Panc1 (cell line): ENCODE data around the gene PAK4.

Experiments used
- POLR2AphosphoS5 ChIP-seq: IDR thresholded peaks from 2 replicates; pipeline ENCODE4 v1.6.1; 2012; ENCODE audit warnings: mild to moderate bottlenecking, low read depth, low read length, moderate library complexity
- SIN3A ChIP-seq: IDR thresholded peaks from 2 replicates; pipeline ENCODE4 v1.6.1; 2012; ENCODE audit warnings: low read depth, mild to moderate bottlenecking, low read length, moderate library complexity, borderline replicate concordance; ENCODE audit not compliant: insufficient read depth
- TF ChIP-seq, protein P1 (sequence below): fragments of 450-650 bp; IDR thresholded peaks from 2 replicates; pipeline ENCODE4 v1.5.1; 2017; ENCODE audit warnings: mild to moderate bottlenecking
- TF ChIP-seq, protein P2 (sequence below), 2 experiments: IDR thresholded peaks; 2 replicates each; pipeline ENCODE4 v1.6.1; 2011 to 2012; ENCODE audit warnings: low read depth in 2 of 2, control low read depth in 1 of 2, low read length in 1 of 2, mild to moderate bottlenecking in 1 of 2, moderate library complexity in 1 of 2; ENCODE audit not compliant: insufficient read depth in 1 of 2

DNA sequence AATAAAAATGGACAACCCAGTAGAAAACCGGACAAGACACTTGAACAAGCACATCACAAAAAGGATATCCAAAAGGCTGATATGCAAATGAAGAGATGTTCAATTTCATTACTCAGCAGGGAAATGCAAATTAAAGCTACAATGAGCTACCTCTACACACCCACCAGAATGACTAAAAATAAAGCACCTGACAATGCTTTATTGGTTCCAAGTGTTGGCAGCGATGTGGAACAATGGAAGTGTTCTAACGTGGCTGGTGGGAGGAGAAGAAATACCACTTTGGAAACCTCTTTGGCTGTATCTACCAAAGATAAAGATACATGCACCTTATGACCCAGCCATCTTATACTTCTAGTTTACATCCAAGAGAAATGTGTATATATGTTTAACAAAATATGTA lies 45.2 kb upstream of the PAK4 start:
- TF ChIP-seq, protein P1, sequence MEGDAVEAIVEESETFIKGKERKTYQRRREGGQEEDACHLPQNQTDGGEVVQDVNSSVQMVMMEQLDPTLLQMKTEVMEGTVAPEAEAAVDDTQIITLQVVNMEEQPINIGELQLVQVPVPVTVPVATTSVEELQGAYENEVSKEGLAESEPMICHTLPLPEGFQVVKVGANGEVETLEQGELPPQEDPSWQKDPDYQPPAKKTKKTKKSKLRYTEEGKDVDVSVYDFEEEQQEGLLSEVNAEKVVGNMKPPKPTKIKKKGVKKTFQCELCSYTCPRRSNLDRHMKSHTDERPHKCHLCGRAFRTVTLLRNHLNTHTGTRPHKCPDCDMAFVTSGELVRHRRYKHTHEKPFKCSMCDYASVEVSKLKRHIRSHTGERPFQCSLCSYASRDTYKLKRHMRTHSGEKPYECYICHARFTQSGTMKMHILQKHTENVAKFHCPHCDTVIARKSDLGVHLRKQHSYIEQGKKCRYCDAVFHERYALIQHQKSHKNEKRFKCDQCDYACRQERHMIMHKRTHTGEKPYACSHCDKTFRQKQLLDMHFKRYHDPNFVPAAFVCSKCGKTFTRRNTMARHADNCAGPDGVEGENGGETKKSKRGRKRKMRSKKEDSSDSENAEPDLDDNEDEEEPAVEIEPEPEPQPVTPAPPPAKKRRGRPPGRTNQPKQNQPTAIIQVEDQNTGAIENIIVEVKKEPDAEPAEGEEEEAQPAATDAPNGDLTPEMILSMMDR: no peak
- TF ChIP-seq SIN3A (no peak), POLR2AphosphoS5 (no peak)
- TF ChIP-seq, protein P2, sequence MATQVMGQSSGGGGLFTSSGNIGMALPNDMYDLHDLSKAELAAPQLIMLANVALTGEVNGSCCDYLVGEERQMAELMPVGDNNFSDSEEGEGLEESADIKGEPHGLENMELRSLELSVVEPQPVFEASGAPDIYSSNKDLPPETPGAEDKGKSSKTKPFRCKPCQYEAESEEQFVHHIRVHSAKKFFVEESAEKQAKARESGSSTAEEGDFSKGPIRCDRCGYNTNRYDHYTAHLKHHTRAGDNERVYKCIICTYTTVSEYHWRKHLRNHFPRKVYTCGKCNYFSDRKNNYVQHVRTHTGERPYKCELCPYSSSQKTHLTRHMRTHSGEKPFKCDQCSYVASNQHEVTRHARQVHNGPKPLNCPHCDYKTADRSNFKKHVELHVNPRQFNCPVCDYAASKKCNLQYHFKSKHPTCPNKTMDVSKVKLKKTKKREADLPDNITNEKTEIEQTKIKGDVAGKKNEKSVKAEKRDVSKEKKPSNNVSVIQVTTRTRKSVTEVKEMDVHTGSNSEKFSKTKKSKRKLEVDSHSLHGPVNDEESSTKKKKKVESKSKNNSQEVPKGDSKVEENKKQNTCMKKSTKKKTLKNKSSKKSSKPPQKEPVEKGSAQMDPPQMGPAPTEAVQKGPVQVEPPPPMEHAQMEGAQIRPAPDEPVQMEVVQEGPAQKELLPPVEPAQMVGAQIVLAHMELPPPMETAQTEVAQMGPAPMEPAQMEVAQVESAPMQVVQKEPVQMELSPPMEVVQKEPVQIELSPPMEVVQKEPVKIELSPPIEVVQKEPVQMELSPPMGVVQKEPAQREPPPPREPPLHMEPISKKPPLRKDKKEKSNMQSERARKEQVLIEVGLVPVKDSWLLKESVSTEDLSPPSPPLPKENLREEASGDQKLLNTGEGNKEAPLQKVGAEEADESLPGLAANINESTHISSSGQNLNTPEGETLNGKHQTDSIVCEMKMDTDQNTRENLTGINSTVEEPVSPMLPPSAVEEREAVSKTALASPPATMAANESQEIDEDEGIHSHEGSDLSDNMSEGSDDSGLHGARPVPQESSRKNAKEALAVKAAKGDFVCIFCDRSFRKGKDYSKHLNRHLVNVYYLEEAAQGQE (IDR thresholded peaks at IDR 0.05; ENCODE audit: insufficient read depth in 1 of 2, low read depth in 2 of 2, low read length in 1 of 2): no peak
